ENCODE results near the gene CAV1.

CAV1 gene

DNA sequence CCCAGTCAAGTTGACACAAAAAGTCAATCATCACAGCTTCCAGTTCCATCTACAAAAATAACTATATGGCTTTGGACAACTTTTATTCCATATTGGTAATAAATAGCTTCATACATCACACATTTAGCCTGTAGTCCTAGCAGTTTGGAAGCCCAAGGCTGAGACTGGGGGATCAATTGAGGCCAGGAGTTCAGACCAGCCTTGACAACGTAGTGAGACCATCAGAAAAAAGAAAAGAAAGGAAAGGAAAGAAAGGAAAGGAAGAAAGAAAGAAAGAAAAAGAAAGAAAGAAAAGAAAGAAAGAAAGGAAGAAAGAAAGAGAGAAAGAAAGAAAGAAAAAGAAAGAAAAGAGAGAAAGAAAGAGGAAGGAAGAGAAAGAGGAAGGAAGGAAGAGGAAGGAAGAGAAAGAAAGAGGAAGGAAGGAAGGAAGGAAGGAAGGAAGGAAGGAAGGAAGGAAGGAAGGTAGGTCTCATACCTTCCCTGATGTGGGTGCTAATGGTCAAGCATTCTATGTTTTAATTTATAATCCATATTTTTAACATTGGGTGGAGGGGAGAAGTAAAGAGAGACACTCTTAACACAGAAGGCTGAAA lies 37.8 kb downstream of the CAV1 start:
- peaks cover 0 to 7% of the 10 kb centered on the region in 2 donors for H3K36me3 ChIP-seq (ENCODE audit: control insufficient read depth in 1 of 2, insufficient read depth in 2 of 2, low read length in 2 of 2)
- no peaks in the 10 kb centered on the region for H3K4me1 ChIP-seq (ENCODE audit: control insufficient read depth in 1 of 2, insufficient read depth in 2 of 2, low read length in 2 of 2)
- H3K27ac ChIP-seq (ENCODE audit: low read length): no peak overlapping the region
- no peaks in the 10 kb centered on the region for H3K27me3 ChIP-seq (ENCODE audit: low read depth, low read length)
- no peaks in the 10 kb centered on the region for H3K9me3 ChIP-seq (ENCODE audit: control insufficient read depth in 1 of 2, low read length in 2 of 2)
- no peak overlapping the region for H3K4me3 ChIP-seq (ENCODE audit: low read depth in 1 of 2, low read length in 2 of 2)

GRCh38 chr7:116565981-116566380 lies 41.1 kb downstream of the CAV1 start:
- Histone ChIP-seq H3K4me3 (ENCODE audit: low read depth in 1 of 2, low read length in 2 of 2) (no peak overlapping the region), H3K9me3 (ENCODE audit: control insufficient read depth in 1 of 2, low read length in 2 of 2) (no peaks in the 10 kb centered on the region), H3K36me3 (ENCODE audit: control insufficient read depth in 1 of 2, insufficient read depth in 2 of 2, low read length in 2 of 2) (no peaks in the 10 kb centered on the region), H3K27ac (ENCODE audit: low read length) (no peak overlapping the region), H3K27me3 (ENCODE audit: low read depth, low read length) (no peaks in the 10 kb centered on the region), H3K4me1 (ENCODE audit: control insufficient read depth in 1 of 2, insufficient read depth in 2 of 2, low read length in 2 of 2) (no peaks in the 10 kb centered on the region)

DNA sequence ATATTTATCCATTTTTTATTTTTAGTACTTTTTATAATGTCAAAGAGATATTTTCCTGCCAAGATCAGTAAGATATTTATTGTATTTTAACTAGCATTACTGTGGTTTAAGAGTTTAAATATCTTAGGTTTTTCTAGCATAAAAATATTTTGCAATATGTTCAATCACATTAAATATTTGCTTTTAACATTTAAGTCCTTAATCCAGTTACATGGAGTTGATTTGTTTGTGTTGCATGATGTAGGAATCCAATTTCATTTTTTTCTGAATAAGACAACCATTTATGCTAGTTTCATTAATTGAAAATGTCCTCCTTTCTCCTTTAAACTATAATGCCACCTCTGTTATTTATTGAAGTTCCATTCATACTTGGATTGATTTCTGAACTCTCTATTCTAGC lies 41.8 kb downstream of the CAV1 start:
- no peaks in the 10 kb centered on the region for H3K9me3 ChIP-seq (ENCODE audit: control insufficient read depth in 1 of 2, low read length in 2 of 2)
- H3K4me1 ChIP-seq (ENCODE audit: control insufficient read depth in 1 of 2, insufficient read depth in 2 of 2, low read length in 2 of 2): no peaks in the 10 kb centered on the region
- H3K36me3 ChIP-seq (ENCODE audit: control insufficient read depth in 1 of 2, insufficient read depth in 2 of 2, low read length in 2 of 2): no peaks in the 10 kb centered on the region
- H3K27ac ChIP-seq (ENCODE audit: low read length): no peak overlapping the region
- H3K4me3 ChIP-seq (ENCODE audit: low read depth in 1 of 2, low read length in 2 of 2): no peak overlapping the region
- H3K27me3 ChIP-seq (ENCODE audit: low read depth, low read length): no peaks in the 10 kb centered on the region

DNA sequence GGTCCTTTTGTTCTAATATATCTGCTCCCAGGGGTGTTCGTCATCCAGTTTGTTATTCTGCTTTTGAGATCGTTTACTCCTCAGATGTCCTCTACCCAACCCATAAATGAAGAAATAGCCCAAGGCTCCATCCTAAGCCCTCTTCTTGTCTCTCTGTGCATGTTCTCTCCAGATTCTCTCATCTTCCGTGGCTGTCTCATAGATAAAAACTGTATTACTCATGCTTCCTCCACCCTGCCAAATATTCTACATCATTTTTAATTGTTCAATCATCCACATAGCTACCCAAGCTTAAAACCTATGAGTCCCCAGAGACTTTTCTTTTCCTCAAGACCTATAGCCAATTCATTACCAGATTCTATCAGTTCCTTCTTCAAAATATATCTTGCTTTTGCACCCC lies 44.9 kb downstream of the CAV1 start:
- H3K27me3 ChIP-seq (ENCODE audit: low read depth, low read length): no peaks in the 10 kb centered on the region
- no peaks in the 10 kb centered on the region for H3K4me1 ChIP-seq (ENCODE audit: control insufficient read depth in 1 of 2, insufficient read depth in 2 of 2, low read length in 2 of 2)
- H3K36me3 ChIP-seq (ENCODE audit: control insufficient read depth in 1 of 2, insufficient read depth in 2 of 2, low read length in 2 of 2): no peaks in the 10 kb centered on the region
- H3K4me3 ChIP-seq (ENCODE audit: low read depth in 1 of 2, low read length in 2 of 2): no peak overlapping the region
- H3K9me3 ChIP-seq (ENCODE audit: control insufficient read depth in 1 of 2, low read length in 2 of 2): no peaks in the 10 kb centered on the region
- H3K27ac ChIP-seq (ENCODE audit: low read length): no peak overlapping the region

DNA sequence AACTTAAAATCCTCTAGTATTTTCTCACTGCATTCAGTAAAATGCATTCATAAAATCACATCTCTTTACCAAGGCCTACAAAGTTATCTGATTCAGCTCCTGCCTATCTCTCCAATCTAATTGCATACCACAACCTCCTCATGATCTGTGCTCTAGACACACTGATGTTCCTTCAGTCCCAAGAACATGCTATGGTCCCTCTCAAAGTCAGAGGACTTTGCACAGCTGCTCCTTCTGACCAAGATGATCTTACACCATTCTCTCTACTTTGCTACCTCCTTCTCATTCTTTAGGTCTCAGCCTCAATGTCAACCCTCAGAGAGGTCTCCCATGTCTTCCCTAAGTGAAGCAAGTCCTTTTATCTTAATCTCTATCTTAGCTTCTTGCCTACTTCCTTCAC lies 45.5 kb downstream of the CAV1 start:
- Histone ChIP-seq H3K27ac (ENCODE audit: low read length) (no peak overlapping the region), H3K27me3 (ENCODE audit: low read depth, low read length) (no peaks in the 10 kb centered on the region), H3K4me1 (ENCODE audit: control insufficient read depth in 1 of 2, insufficient read depth in 2 of 2, low read length in 2 of 2) (no peaks in the 10 kb centered on the region), H3K9me3 (ENCODE audit: control insufficient read depth in 1 of 2, low read length in 2 of 2) (no peaks in the 10 kb centered on the region), H3K36me3 (ENCODE audit: control insufficient read depth in 1 of 2, insufficient read depth in 2 of 2, low read length in 2 of 2) (no peaks in the 10 kb centered on the region), H3K4me3 (ENCODE audit: low read depth in 1 of 2, low read length in 2 of 2) (no peak overlapping the region)

DNA sequence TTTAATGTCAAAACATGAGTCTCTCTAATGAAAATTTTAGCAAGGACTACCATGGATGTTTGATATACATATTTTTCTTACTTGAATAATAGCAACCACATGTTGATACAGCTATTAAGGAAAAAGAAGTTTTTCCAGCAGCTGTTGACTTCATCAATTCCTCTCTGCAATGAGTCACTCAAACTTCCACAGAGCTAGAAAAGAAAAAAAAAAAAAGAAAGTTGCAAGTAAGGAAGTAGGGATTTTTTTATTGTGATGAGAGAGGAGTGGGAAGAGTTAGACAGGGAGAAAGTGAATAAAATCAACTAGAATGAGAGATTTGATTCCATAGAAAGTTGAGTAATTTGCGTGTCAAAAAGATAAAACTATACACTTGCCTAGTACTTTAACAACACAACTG lies 46.2 kb downstream of the CAV1 start:
- Histone ChIP-seq H3K27ac (ENCODE audit: low read length) (no peak overlapping the region), H3K36me3 (ENCODE audit: control insufficient read depth in 1 of 2, insufficient read depth in 2 of 2, low read length in 2 of 2) (no peaks in the 10 kb centered on the region), H3K27me3 (ENCODE audit: low read depth, low read length) (no peaks in the 10 kb centered on the region), H3K9me3 (ENCODE audit: control insufficient read depth in 1 of 2, low read length in 2 of 2) (no peaks in the 10 kb centered on the region), H3K4me1 (ENCODE audit: control insufficient read depth in 1 of 2, insufficient read depth in 2 of 2, low read length in 2 of 2) (no peaks in the 10 kb centered on the region), H3K4me3 (ENCODE audit: low read depth in 1 of 2, low read length in 2 of 2) (no peak overlapping the region)

- Histone ChIP-seq H3K4me1 (ENCODE audit: control insufficient read depth in 1 of 2, insufficient read depth in 2 of 2, low read length in 2 of 2) (no peaks in the 10 kb centered on the region), H3K36me3 (ENCODE audit: control insufficient read depth in 1 of 2, insufficient read depth in 2 of 2, low read length in 2 of 2) (no peaks in the 10 kb centered on the region), H3K27me3 (ENCODE audit: low read depth, low read length) (no peaks in the 10 kb centered on the region), H3K9me3 (ENCODE audit: control insufficient read depth in 1 of 2, low read length in 2 of 2) (no peaks in the 10 kb centered on the region), H3K4me3 (ENCODE audit: low read depth in 1 of 2, low read length in 2 of 2) (no peak overlapping the region), H3K27ac (ENCODE audit: low read length) (no peak overlapping the region)
These were observed 46.7 kb downstream of the CAV1 start for GRCh38 chr7:116571552-116571951.

DNA sequence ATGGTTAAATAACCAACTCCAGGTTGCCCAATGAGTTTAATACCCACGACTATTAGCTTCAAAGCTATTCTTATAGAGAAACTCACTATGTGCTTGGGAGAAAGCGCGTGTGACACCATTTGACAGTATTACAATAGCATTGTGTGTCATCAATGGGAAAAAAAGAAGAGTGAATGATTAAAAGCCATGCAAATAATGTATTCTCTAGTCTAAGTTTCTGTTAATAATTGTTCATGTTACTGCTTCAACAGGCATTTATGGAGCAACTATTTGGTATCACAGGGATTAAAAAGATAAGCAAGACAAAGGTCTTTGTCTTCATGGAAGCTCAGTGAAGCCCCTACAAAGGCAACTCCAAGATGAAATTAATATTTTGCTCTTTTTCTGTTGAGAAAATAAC lies 47.2 kb downstream of the CAV1 start:
- H3K4me3 ChIP-seq (ENCODE audit: low read depth in 1 of 2, low read length in 2 of 2): no peak overlapping the region
- H3K36me3 ChIP-seq (ENCODE audit: control insufficient read depth in 1 of 2, insufficient read depth in 2 of 2, low read length in 2 of 2): no peaks in the 10 kb centered on the region
- no peaks in the 10 kb centered on the region for H3K9me3 ChIP-seq (ENCODE audit: control insufficient read depth in 1 of 2, low read length in 2 of 2)
- H3K4me1 ChIP-seq (ENCODE audit: control insufficient read depth in 1 of 2, insufficient read depth in 2 of 2, low read length in 2 of 2): no peaks in the 10 kb centered on the region
- H3K27me3 ChIP-seq (ENCODE audit: low read depth, low read length): no peaks in the 10 kb centered on the region
- H3K27ac ChIP-seq (ENCODE audit: low read length): no peak overlapping the region

- H3K36me3 ChIP-seq (ENCODE audit: control insufficient read depth in 1 of 2, insufficient read depth in 2 of 2, low read length in 2 of 2): no peaks in the 10 kb centered on the region
These were observed 48.7 kb downstream of the CAV1 start for GRCh38 chr7:116573541-116573940.

DNA sequence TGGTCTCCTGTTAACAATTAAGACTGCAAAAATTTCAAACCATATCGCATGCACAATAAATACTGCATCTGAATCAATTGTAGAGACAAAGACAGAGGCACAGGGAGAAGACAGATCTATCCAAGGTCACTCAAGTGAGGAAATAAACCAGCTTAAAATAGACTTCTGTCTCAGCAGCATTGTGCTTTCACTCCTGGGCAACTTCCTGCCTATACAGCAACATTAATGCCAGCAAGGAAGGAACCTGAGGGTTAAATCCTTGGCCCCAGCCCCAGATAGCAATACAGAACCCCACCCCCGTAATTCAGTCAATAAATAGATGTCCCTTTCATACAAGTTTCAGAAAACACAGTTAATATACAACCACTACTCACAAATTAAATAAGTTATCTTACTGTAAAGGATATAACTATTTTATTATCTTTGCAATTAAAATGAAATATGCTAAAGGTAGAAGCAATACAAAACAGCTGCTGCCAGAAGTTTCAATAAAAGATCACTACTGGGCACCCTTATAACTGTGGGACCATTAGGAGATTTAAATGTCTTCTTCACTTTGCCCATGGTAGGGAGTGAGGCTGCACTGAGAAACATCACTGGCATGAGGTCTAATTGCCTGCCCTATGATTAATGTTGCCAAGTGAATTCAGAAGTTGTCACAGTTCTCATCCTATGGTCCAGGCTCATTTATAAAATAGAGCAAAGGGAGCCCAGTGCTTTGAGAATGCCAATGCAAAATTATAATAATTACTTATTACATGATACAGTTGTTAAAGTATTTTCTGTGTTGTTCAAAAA lies 49.4 kb downstream of the CAV1 start:
- Histone ChIP-seq H3K4me3 (ENCODE audit: low read depth in 1 of 2, low read length in 2 of 2) (no peak overlapping the region), H3K27ac (ENCODE audit: low read length) (no peak overlapping the region), H3K4me1 (ENCODE audit: control insufficient read depth in 1 of 2, insufficient read depth in 2 of 2, low read length in 2 of 2) (peaks cover 0 to 6% of the 10 kb centered on the region in 2 donors), H3K27me3 (ENCODE audit: low read depth, low read length) (no peaks in the 10 kb centered on the region), H3K9me3 (ENCODE audit: control insufficient read depth in 1 of 2, low read length in 2 of 2) (no peaks in the 10 kb centered on the region), H3K36me3 (ENCODE audit: control insufficient read depth in 1 of 2, insufficient read depth in 2 of 2, low read length in 2 of 2) (no peaks in the 10 kb centered on the region)

More at GRCh38 chr7:116573541-116573940, 48.7 kb downstream of the CAV1 start:
- no peak overlapping the region for H3K4me3 ChIP-seq (ENCODE audit: low read depth in 1 of 2, low read length in 2 of 2)
- no peaks in the 10 kb centered on the region for H3K9me3 ChIP-seq (ENCODE audit: control insufficient read depth in 1 of 2, low read length in 2 of 2)
- no peak overlapping the region for H3K27ac ChIP-seq (ENCODE audit: low read length)
- peaks cover 0 to 6% of the 10 kb centered on the region in 2 donors for H3K4me1 ChIP-seq (ENCODE audit: control insufficient read depth in 1 of 2, insufficient read depth in 2 of 2, low read length in 2 of 2)
- H3K27me3 ChIP-seq (ENCODE audit: low read depth, low read length): no peaks in the 10 kb centered on the region

- Histone ChIP-seq H3K36me3 (ENCODE audit: control insufficient read depth in 1 of 2, insufficient read depth in 2 of 2, low read length in 2 of 2) (no peaks in the 10 kb centered on the region), H3K27ac (ENCODE audit: low read length) (no peak overlapping the region), H3K9me3 (ENCODE audit: control insufficient read depth in 1 of 2, low read length in 2 of 2) (no peaks in the 10 kb centered on the region), H3K27me3 (ENCODE audit: low read depth, low read length) (no peaks in the 10 kb centered on the region), H3K4me1 (ENCODE audit: control insufficient read depth in 1 of 2, insufficient read depth in 2 of 2, low read length in 2 of 2) (peaks cover 0 to 6% of the 10 kb centered on the region in 2 donors), H3K4me3 (ENCODE audit: low read depth in 1 of 2, low read length in 2 of 2) (no peak overlapping the region)
These were observed 51.0 kb downstream of the CAV1 start for GRCh38 chr7:116575853-116576252.

All from muscle layer of duodenum (tissue), 2 donors.